GM18951 (cell line): Measurements from ENCODE around the gene TRPM7.

Source experiments
- POLR2A ChIP-seq: IDR thresholded peaks from 4 replicates; pipeline ENCODE4 v1.6.1; 2011; ENCODE audit warnings: mild to moderate bottlenecking; ENCODE audit not compliant: insufficient read length, insufficient read depth; ENCODE audit errors: extremely low read depth
- in situ Hi-C: fragments of 300-500 bp; cut with MboI; formaldehyde crosslinking; loops from one replicate; pipeline ENCODE4 v1.12.0; 2022; ENCODE audit warnings: low sequenced_read_pairs, mixed read lengths, inconsistent platforms; ENCODE audit not compliant: unreplicated experiment

The TRPM7 gene

GRCh38 chr15:50523851-50524251 is 162.7 kb downstream of the TRPM7 start:
- TF ChIP-seq POLR2A = no peak
- in situ Hi-C loops = no loop called here

DNA sequence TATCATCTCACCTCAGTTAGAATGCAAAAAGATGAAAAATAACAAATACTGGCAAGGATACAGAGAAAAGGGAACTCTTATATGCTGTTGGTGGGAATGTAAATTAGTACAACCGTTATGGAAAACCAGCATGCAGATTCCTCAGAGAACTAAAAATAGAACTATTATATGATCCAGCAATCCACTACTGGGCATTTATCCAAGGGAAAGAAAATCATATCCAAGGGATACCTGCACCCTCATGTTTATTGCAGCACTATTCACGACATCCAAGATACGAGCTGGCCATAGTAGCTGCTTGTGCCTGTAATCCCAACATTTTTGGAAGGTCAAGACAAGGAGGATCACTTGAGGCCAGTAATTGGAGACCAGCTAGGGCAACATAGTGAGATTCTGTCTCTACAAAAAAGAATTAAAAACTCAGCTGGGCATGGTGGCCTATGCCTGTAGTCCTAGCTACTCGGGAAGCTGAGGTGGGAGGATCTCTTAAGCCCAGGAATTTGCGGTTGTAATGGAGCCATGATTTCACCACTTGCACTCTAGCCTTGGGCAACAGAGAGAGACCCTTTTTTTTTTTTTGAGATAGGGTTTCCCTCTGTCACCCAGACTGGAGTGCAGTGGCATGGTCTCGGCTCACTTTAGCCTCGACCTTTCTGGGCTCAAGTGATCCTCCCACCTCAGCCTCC is 166.7 kb downstream of the TRPM7 start:
- in situ Hi-C loops = no loop called here
- no peak for TF ChIP-seq POLR2A

- in situ Hi-C loops = no loop called here
- TF ChIP-seq POLR2A = no peak
Observed at GRCh38 chr15:50513001-50513400, 173.6 kb downstream of the TRPM7 start.
